Epithelial cell of proximal tubule (primary cell): ENCODE results near the gene DRGX. TPM values are rescaled to one million over a fixed set of nuclear protein-coding genes. Genes with fewer than 3 reads are reported as not detected.

Source experiments
- DNase-seq: peaks from one replicate; pipeline ENCODE4 v3.0.0-alpha.2; 2011; ENCODE audit warnings: low read depth
- H3K4me3 ChIP-seq: 2 replicates; pipeline ENCODE4 v1.5.1; 2011; ENCODE audit warnings: low read depth, mild to moderate bottlenecking, low read length
- CTCF ChIP-seq: conservative IDR thresholded peaks from 2 replicates; pipeline ENCODE4 v1.5.1; 2012; ENCODE audit warnings: low read depth, mild to moderate bottlenecking, low read length
- total RNA-seq: library from RNA; depleted of rRNA; stranded (reverse); fragments of >200 nt; gene quantifications from 2 replicates; pipeline ENCODE4 v1.2.3, GENCODE V29; 2015

The DRGX gene
- total RNA-seq, 1 donor from 2014 or later = not detected

- H3K4me3 ChIP-seq = no peak overlapping the region
- no peak for TF ChIP-seq CTCF
- DNase-seq = no peak
Observed at GRCh38 chr10:49383853-49384252, 12.0 kb downstream of the DRGX start.

- no peak for DNase-seq
- no peak overlapping the region for H3K4me3 ChIP-seq
- no peak for TF ChIP-seq CTCF
Observed at GRCh38 chr10:49382826-49383225, 13.1 kb downstream of the DRGX start.

- no peak for TF ChIP-seq CTCF
- no peak overlapping the region for H3K4me3 ChIP-seq
Observed at GRCh38 chr10:49382226-49382625, 13.7 kb downstream of the DRGX start.

GRCh38 chr10:49381111-49381900, 14.6 kb downstream of the DRGX start:
- no peak for DNase-seq
- H3K4me3 ChIP-seq = no peak overlapping the region
- no peak for TF ChIP-seq CTCF

More at GRCh38 chr10:49382226-49382625, 13.7 kb downstream of the DRGX start:
- DNase-seq = no peak

GRCh38 chr10:49379596-49380410, 16.1 kb downstream of the DRGX start:
- DNase-seq = no peak
- H3K4me3 ChIP-seq = no peak overlapping the region
- peak; percentile 35 for TF ChIP-seq CTCF

GRCh38 chr10:49377256-49377655, 18.6 kb downstream of the DRGX start:
- DNase-seq = no peak
- H3K4me3 ChIP-seq = no peak overlapping the region
- TF ChIP-seq CTCF = no peak
